ENCODE measurements around the gene JAK3.

- no peak for TF ChIP-seq CTCF (IDR thresholded peaks at IDR 0.05; ENCODE audit: low read length)
- TF ChIP-seq EZH2 (IDR thresholded peaks at IDR 0.05; ENCODE audit: borderline replicate concordance, low read length): no peak
These were observed 1.6 kb downstream of the JAK3 start for GRCh38 chr19:17846146-17846545.
